T-helper 2 cell treated with Interferon-gamma antibody and Interleukin-4, amounts not matched to agents 100 ng/mL and 5 ng/mL, for 36 hours (primary cell): ENCODE measurements around the gene APOBEC3B. TPM values are rescaled to one million over a fixed set of nuclear protein-coding genes. Genes with fewer than 3 reads are reported as not detected.
"Not testable (repeated sequence)": the region's sequence is repeated elsewhere in the genome, so short reads cannot be mapped to it uniquely, and the experiment has no call there.

Experiments used
- intact Hi-C: fragments of 100-400 bp; cut with micrococcal nuclease; formaldehyde crosslinking; loops from one replicate; pipeline ENCODE4 v1.15.1; 2023
- total RNA-seq: library from RNA; stranded (reverse); gene quantifications from 2 replicates; pipeline ENCODE4 v1.2.3, GENCODE V29; 2022

APOBEC3B gene
- total RNA-seq, 1 donor from 2014 or later, result 27.8 TPM

DNA sequence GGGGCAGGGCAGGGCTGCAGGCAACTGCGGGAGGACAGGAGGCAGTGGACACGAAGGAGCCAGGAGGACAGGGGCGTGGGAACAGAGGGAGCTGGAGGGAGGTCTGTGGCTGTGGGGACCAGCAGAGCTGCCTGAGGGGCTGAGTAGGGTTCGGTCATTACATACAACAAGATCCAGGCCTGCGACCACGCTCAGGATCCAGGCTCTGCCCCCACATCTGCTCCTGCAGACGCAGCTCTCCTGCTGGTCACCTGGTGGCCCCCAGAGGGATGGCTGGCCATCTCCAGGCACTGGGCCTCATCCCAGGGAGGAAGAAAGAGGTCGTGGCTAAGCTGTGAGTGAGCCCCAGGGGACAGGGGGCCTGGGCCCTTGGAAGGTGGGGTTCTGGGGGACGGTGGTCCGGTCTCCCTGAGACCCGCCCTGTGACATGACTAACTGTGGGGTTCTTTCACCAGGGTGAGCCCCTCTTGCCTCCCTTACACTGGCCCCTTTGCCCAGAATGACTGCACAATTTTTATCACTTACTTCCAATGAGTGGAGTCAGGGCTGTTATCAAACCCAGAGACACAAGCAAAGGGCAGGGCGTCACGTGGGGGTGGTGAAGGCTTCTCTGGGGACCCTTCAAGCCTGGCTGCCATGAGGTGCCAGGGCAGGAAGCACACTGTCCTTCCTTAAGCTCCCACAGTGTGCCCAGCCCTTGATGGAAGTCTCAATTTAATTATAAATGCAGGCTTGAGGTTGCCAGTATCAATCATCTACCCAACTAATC lies 31.4 kb upstream of the APOBEC3B start:
- intact Hi-C loops, result no loop called here

DNA sequence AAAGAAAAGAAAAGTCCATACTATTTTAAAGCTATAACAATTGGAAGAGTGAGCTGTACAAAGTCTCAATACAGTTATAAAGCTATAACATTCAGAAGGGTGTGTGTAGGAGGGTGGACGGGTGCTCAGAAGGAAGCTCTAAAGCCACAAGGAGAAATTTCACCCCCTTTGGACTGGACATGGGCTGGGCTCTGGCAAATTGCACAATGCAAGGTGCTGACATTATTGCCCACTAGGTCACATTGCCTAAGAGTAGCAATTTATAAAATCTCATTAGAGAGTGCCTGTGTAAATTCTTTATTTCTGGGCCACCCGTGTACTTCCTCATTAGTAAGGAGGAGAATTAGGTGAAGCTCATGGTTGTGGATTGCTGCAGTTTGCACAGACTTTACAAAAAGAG lies 30.4 kb upstream of the APOBEC3B start:
- intact Hi-C loops, result no loop called here

DNA sequence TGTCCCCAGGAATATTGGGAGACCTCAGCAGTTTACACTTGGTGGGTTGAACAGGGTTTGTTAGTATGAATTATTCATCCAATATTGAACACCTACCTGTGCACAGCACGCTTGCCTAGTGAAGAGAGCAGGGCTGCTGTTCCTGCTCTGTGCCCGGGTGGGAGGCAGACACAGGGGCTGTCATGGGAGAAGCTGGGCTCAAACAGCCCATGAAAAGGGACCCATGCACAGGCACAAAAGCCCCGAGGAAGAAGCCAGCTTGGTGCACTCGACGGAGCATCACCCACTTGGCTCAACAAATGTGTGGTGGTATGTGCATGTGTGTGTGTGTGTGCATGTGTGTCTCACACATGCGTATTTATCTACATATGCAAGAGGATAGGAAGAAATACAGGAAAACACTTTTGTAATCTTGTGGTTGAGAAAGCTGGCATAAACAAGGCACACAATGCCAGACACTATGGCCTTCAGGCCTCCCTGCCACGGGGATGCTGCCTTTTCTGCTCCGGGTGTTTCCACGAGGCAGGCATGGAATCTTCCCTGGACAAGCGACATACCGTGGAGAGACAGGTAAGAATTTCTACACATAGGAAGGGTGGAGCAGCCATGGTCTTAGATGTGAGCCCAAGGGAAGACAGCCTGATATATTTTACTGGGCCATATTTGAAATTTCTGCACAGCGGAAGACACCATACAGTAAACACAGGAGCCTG lies 29.7 kb upstream of the APOBEC3B start:
- intact Hi-C loops, result no loop called here

DNA sequence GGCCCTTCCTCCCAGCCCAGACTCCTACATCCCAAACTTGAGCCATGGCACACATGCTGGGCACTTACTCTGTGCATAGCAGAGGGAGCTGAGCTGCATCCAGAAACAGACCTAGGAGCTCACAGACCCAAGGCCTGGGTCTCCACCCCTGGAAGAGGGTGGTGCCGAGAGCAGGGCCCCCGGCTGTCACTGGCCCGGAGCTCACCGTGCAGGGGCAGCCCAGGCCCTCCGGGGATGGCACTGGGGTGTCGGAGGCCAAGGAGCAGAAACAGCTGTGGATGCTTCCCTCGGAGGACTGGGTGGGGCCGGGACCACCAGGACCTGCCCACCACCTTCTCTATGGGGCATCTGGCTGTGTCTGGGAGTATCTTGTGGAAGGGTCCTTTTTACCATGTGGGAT lies 29.1 kb upstream of the APOBEC3B start:
- intact Hi-C loops, result no loop called here

DNA sequence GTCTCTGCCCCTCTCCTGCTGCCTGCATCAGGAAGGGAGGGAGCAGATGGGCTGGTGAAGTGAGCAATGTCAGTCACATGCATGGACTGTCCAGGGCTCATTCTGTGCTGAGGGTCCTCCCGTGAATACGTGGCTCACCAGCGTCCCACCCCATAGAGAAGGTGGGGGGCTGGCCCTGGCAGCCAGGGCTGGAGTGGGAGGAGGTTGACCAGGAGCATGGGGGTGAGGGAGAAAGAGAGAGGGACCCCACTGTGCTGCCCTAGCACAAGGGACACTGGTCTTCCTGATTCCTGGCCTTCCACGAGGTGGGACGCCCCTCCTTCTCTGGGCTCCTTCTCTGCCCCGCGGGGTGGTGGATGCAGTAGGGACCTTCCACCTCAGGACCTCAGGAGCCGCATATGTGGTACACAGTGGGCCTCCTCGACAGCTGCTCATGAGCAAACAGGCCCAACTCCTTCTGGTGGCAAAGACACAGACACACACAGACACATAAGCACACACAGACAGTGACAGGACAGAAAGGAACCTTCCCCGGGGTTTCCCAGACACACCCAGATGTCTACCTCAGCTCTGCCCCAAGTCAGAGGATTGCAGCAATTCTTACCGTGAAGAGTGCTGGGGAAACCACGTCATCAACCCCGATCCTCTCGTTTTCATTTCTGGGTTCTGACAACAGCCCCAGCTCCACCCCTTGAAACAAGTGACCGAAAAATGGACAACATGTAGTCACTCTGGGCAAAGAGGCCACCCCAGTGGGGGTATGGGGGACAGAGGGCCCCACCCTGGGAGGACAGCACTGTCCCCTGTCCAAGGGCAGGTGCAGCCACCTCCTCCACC lies 28.4 kb upstream of the APOBEC3B start:
- intact Hi-C loops, result loop anchor here (2.0 kb wide), 1 partner anchor 29 kb away; the partner anchor contains the start of gene APOBEC3B

DNA sequence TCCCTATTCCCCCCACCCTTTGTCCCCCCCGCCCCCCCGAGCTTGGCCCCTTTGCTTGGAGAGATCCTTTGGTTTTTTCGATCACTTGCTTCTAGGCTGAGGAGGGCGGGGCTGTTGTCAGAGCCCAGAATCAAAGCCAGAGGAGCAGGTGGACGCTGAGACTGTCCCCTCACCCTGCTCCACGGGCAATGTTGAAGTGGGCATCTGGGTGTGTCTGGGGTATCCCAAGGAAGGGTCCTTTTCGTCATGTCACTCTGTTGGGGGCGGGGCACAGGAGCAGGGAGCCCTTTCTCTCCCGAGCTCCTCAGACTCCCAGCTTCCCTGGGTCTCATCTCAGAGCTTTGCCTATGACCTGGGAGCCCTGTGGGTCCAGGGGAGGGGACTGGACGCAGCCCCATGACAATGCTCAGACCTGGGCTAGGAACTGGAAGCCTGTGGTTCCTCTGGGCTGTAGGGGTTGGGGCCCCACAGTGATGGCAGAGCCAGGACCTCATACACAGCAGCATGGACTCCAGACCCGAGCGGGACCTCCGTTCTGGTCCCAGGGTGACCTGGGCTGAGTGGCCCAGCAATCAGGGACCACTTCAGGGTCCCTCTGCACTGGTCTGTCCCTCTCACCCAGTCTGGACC lies 27.6 kb upstream of the APOBEC3B start:
- intact Hi-C loops, result loop anchor here (2.0 kb wide), 1 partner anchor 28 kb away; the partner anchor contains the start of gene APOBEC3B

DNA sequence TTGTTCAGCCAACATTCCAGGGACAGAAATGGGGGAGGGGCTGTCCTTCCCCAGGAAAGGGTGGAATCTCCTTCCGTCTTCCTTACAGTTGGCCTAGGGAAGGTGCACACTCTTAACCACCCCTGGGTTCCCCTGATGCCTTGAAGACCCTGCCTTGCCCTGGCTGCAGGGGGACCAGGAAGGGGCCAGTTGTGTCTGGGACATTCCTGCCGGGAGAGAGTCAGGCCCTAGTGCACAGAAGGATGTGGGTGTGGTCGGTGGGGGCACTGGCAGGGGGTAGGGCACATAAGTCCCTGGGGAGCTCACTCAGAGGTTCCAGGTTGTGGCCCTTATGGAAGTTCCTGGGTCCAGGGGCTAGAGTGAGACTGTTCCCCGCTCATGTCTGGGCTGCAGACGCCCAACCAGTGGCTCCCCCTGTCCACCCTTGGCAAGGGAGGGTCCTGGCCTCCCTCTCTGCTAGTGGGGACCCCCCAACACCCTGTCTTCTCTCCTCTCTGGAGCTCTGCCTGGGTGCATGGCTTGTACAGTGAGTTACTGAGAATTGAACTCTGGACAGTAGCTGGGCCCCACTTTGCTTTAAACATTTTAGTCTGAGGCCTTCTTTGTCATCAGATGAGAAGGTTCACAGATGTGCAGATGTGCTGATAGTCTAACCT lies 26.8 kb upstream of the APOBEC3B start:
- intact Hi-C loops, result loop anchor here (2.0 kb wide), 1 partner anchor 27 kb away; the partner anchor contains the start of gene APOBEC3B

DNA sequence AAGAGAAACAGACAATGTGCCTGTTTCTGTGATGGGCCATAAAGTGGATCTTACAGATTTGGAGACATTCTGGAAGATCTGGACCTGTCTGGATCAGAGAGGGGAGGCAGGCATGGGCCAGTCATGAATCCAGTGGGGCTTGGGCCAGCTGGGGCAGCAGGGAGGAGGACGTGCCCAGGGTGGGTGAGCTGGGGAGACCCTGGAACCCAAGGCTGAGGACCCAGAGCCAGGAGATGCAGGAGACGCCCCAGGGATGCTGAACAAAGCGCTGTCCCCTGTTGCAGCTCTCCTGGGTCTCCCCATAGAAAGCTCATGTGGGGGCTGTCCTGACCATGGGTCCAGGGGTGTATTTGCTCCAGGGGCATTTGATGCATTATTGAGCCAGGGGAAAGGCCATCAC lies 26.2 kb upstream of the APOBEC3B start:
- intact Hi-C loops, result loop anchor here (2.0 kb wide), 1 partner anchor 27 kb away; the partner anchor contains the start of gene APOBEC3B

DNA sequence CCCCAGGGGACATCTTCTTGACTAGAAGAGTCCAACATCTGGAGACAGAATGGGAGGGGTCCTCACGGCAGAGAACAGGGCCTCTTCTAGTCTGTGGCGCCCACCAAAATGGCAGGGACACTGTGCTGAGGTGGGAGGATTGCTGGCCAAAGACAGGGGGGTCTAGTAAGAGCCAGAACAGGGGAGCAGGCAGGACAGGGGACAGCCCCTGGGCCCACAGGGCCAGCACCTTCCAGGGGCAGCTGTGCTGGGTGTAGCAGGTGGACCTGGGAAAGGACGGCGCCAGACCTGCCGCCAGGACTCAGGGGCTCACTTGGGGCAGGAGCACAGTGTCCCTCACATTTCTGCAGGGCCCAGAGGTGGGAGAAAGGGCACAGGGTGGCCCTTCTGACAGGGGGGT lies 25.6 kb upstream of the APOBEC3B start:
- intact Hi-C loops, result no loop called here

DNA sequence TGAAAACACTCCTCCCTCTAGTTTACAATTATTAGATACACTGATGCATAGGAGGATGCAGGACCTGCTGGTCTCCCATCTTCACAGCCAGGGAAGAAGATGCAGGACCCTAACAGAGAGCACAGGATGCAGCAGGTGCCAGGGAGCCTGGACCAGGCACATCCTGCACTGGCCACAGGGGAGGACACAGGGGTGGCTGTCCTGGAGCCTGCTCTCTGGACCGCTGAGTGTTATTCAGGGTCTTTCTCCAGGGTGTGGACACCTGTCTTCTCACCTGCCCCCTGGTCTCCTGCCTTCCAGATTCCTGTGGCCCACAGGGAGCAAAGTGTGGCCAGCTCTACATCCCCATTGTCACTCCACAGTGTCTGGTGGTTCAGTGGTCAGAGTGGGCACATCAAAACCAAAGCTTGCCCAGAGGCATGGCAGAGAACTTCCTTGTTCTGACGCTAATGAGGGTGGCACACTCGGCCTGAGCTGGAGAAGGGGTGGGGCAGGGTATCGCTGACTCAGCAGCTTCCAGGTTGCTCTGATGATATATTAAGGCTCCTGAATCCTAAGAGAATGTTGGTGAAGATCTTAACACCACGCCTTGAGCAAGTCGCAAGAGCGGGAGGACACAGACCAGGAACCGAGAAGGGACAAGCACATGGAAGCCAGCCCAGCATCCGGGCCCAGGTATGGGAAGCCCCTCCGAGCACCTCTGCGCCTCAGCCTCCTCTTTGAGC lies 24.9 kb upstream of the APOBEC3B start, which contains the start of gene APOBEC3A:
Gene APOBEC3A (plus strand): TSS at position 564 of the 725 bp plus-strand sequence. CDS start 83 bp downstream, at position 647.
- intact Hi-C loops, result no loop called here

DNA sequence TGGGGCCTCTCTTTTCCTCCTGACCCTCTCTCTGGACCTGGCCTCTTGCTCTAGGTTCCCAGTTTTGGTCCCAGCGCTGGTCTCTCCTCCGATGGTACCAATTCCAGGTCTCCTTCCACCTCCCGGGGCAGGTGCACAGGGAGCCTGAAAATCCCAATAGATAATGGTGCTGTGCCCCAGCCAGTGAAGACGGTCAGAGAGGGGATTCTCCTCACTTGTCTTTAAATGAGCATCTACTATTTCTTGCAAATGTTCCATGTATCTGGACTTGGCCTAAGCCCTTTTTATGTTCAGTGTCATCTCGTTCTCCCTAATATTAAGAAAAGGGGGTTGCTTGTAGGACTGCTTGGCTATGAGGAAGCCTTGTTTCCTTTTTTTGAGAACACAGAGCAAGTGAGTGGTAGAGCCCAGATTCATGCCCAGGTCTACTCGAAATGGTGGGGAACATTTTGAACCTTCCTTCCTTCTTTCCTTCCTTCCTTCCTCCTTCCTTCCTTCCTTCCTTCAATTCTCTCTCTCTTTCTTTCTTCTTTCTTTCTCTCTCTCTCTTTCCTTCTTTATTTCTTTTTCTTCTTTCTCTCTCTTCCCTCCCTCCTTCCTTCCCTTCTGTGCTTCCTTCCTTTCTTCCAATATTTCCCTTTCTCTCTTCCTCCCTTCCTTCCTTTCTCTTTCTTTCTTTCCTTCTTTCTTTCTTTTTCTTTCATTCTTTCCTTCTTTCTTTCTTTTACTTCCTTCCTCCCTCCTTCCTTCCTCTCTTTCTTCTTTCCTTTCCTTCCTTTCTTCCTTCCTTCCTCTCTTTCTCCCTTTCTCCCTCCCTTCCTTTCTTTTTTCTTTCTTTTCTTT lies 24.1 kb upstream of the APOBEC3B start:
- intact Hi-C loops, result no loop called here

DNA sequence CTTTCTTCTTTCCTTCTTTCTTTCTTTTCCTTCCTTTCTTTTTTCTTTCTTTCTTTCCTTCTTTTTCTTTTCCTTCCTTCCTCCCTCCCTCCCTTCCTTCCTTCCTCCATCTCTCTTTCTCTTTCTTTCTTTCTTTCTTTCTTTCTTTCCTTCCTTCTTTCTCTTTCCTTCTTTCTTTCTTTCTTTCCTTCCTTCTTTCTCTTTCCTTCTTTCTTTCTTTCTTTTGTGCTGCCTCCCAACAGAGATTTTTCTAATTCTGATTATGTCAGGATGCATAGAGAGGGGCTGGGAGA lies 23.6 kb upstream of the APOBEC3B start:
- intact Hi-C loops, result not testable (repeated sequence)

DNA sequence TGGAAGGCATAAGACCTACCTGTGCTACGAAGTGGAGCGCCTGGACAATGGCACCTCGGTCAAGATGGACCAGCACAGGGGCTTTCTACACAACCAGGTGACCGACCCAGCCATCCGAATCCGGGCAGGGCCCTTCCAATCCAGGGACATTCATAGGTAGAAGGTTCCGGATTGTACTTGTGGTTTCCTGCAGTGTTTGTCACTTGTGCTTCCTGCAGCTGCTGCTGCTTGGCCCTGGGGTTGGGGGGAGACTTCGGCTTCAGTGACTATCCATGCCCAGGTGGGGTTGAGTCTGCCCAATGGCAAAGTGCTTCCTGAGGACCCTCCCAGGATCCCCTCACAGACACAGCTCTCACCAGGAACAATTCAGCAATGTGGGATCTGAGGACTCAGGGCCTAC lies 22.6 kb upstream of the APOBEC3B start:
- intact Hi-C loops, result no loop called here

DNA sequence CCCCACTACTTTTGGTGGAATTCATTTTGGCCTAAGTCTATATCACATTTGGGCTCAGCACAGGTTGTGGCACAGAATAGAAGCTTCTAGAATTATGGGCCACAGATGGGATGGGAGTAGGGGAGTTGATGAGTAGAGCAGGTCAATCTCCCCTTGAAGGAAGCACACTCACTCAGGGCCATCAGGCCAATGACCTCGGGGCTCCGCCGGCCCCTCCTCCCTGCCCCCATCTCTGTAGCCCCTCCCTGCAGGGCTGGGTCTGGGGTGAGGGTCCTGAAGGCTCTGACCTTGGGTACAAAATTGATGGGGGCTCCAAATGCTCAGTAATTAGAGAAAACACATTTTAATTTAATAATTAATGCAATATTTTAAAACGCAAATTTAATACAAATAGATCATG lies 21.5 kb upstream of the APOBEC3B start:
- intact Hi-C loops, result not testable (repeated sequence)

DNA sequence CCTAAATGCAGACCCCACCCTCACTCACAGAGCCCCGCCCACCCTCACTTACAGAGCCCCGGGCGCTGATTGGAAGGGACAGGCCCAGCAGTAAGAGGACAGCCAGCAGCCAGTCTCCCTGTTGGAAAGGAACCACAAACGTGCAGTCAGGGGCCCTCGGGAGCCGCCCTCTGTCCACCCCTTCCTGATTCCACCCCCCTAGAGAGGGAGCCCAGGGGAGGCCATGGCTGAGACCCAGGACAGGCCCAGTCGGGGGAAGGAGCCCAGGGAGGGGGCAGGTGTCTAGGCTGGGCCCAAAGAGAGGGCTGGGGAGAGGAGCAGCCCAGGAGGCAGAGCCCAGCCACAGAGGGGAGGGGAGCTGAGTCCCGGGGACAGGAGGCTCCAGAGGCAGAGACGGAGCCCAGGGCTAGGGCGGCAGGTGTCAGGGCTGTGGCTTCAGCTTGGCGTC lies 18.8 kb upstream of the APOBEC3B start:
- intact Hi-C loops, result not testable (repeated sequence)

DNA sequence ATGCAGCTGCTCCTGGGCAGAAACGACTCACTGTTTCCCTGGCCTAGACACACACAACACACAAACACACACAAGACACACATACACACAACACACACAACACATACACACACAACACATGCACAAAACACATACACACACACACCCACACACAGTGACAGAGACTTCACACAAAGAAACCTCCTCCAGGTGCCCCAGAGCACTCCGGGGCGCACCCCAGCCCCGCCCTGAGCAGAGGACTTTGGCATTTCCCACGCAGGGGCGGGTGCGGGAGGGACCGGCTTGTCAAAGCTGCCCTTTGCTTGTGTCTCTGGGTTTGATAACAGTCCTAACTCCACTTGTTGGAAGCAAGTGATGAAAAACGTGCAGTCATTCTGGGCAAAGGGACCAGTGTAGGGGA lies 18.3 kb upstream of the APOBEC3B start:
- intact Hi-C loops, result no loop called here

DNA sequence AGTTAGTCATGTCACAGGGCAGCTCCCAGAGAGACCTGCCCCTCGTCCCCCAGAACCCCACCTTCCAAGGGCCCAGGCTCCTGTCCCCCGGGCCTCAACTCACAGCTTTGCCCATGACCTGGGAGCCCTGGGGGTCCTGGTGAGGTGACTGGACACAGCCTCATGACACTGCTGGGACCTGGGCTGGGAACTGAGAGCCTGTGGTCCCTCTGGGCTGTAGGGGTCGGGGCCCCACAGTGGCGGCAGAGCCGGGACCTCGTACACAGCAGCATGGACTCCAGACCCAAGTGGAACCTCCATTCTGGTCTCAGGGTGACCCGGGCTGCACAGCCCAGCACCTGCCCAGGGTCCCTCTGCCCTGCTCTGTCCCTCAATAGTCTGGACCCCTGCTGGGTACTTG lies 17.8 kb upstream of the APOBEC3B start:
- intact Hi-C loops, result no loop called here

DNA sequence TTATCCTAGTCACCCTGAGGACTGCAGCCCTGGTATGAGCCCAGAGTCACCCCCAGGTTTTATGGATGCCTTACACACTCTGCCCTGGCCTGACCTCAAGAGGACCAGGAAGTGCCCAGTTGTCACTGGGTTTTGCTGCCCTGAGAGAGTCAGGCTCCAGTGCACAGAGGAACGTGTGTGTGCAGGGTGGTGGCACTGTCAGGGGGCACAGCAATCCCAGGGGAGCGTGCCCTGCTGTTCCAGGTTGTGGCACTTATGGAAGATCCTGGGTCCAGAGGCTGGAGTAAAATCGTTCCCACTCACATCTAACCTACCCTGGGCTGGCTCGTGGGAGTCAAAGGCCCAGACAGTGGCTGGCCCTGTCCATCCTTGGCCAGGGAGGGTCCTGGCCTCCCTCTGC lies 17.2 kb upstream of the APOBEC3B start:
- intact Hi-C loops, result no loop called here
